OCI-LY1 (cell line): ENCODE measurements around the gene FAF1.

Experiments used
- EZH2 ChIP-seq: fragments of 200-600 bp; sonication (generic), shearing (Covaris generic); IDR thresholded peaks from 2 replicates; pipeline ENCODE4 v1.8.0; 2017; ENCODE audit warnings: borderline replicate concordance, mixed run types, mild to moderate bottlenecking, antibody characterized with exemption, low read length, moderate library complexity, mixed read lengths
- TF ChIP-seq, protein P1 (sequence below): fragments of 200-600 bp; sonication (generic), shearing (Covaris generic); IDR thresholded peaks from 2 replicates; pipeline ENCODE4 v1.5.1; 2017; ENCODE audit warnings: mild to moderate bottlenecking, antibody characterized with exemption, low read length, moderate library complexity, mixed read lengths

GRCh38 chr1:50831300-50832061 is 128.6 kb downstream of the FAF1 start:
- TF ChIP-seq, protein P1, sequence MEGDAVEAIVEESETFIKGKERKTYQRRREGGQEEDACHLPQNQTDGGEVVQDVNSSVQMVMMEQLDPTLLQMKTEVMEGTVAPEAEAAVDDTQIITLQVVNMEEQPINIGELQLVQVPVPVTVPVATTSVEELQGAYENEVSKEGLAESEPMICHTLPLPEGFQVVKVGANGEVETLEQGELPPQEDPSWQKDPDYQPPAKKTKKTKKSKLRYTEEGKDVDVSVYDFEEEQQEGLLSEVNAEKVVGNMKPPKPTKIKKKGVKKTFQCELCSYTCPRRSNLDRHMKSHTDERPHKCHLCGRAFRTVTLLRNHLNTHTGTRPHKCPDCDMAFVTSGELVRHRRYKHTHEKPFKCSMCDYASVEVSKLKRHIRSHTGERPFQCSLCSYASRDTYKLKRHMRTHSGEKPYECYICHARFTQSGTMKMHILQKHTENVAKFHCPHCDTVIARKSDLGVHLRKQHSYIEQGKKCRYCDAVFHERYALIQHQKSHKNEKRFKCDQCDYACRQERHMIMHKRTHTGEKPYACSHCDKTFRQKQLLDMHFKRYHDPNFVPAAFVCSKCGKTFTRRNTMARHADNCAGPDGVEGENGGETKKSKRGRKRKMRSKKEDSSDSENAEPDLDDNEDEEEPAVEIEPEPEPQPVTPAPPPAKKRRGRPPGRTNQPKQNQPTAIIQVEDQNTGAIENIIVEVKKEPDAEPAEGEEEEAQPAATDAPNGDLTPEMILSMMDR: no peak
- TF ChIP-seq EZH2: no peak
